NT2/D1 (cell line): ENCODE measurements around the gene CRAMP1.
A peak's percentile ranks its signal among the peaks of the same experiment; 100 is the strongest.

Experiments used
- DNase-seq: peaks from one replicate; pipeline ENCODE4 v3.0.0-alpha.2; 2011; ENCODE audit warnings: low read depth, low spot score
- H3K27me3 ChIP-seq: 2 replicates; pipeline ENCODE4 v1.6.0; 2011; ENCODE audit warnings: mild to moderate bottlenecking; ENCODE audit not compliant: insufficient read length, insufficient read depth
- H3K36me3 ChIP-seq: 2 replicates; pipeline ENCODE4 v1.6.1; 2011; ENCODE audit warnings: mild to moderate bottlenecking, low read length, mixed read lengths; ENCODE audit not compliant: insufficient read depth, insufficient read length
- H3K4me1 ChIP-seq: 2 replicates; pipeline ENCODE4 v1.5.1; 2011; ENCODE audit not compliant: insufficient read depth, insufficient read length
- H3K4me3 ChIP-seq: 2 replicates; pipeline ENCODE4 v1.5.1; 2011; ENCODE audit warnings: low read depth; ENCODE audit not compliant: insufficient read length
- H3K9ac ChIP-seq: 2 replicates; pipeline ENCODE4 v1.6.0; 2011; ENCODE audit warnings: low read depth; ENCODE audit not compliant: insufficient read length
- H3K9me3 ChIP-seq: 2 replicates; pipeline ENCODE4 v1.5.1; 2011; ENCODE audit warnings: mild to moderate bottlenecking, low read length; ENCODE audit not compliant: insufficient read depth
- SUZ12 ChIP-seq: IDR thresholded peaks from 2 replicates; pipeline ENCODE4 v1.6.1; 2011; ENCODE audit not compliant: insufficient read length, insufficient read depth; ENCODE audit errors: extremely low read depth
- YY1 ChIP-seq: IDR thresholded peaks from 2 replicates; pipeline ENCODE4 v1.6.1; 2011; ENCODE audit not compliant: insufficient read length, insufficient read depth
- ZNF274 ChIP-seq: IDR thresholded peaks from 2 replicates; pipeline ENCODE4 v1.6.1; 2011; ENCODE audit warnings: mild to moderate bottlenecking, low read depth, low read length

The CRAMP1 gene

GRCh38 chr16:1654505-1655268 is 42.5 kb downstream of the CRAMP1 start:
- no peak overlapping the region for H3K4me3 ChIP-seq
- H3K9me3 ChIP-seq, result no peaks in the 10 kb centered on the region
- H3K4me1 ChIP-seq, result no peaks in the 10 kb centered on the region
- TF ChIP-seq ZNF274 (no peak), YY1 (no peak), SUZ12 (no peak)
- no peaks in the 10 kb centered on the region for H3K27me3 ChIP-seq
- DNase-seq, result no peak
- peaks cover 81% of the 10 kb centered on the region for H3K36me3 ChIP-seq
- no peak overlapping the region for H3K9ac ChIP-seq

DNA sequence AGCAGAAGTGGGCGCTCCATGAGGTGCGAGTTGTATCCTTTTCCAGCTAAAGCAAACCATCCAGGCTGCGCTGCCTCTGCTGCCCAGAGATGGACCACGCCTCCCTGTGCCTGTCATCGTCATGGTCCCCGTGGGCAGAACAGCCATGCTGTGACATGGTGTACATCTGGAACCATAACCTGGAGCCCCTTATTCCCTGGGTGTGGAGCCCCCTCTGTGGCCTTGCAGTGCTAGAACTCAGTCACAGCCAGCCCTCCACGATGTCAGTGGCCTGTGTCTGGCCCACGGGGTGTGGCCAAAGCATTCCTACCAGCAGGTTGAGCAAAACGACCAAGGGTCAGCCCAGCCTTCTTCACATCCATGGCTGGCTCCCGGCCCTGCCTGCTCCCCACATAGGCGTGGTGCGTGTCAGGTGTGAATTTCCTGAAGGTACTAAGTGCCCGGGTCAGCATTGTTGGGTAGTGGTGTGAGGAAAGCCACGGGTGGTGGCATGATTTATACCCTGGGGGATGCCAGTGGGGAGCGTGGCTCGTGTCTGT is 43.2 kb downstream of the CRAMP1 start:
- Histone ChIP-seq H3K4me1 (no peaks in the 10 kb centered on the region), H3K9me3 (no peaks in the 10 kb centered on the region), H3K27me3 (no peaks in the 10 kb centered on the region), H3K36me3 (peaks cover 87% of the 10 kb centered on the region), H3K4me3 (no peak overlapping the region), H3K9ac (no peak overlapping the region)
- no peak for DNase-seq
- no peak for TF ChIP-seq SUZ12
- no peak for TF ChIP-seq YY1
- no peak for TF ChIP-seq ZNF274

DNA sequence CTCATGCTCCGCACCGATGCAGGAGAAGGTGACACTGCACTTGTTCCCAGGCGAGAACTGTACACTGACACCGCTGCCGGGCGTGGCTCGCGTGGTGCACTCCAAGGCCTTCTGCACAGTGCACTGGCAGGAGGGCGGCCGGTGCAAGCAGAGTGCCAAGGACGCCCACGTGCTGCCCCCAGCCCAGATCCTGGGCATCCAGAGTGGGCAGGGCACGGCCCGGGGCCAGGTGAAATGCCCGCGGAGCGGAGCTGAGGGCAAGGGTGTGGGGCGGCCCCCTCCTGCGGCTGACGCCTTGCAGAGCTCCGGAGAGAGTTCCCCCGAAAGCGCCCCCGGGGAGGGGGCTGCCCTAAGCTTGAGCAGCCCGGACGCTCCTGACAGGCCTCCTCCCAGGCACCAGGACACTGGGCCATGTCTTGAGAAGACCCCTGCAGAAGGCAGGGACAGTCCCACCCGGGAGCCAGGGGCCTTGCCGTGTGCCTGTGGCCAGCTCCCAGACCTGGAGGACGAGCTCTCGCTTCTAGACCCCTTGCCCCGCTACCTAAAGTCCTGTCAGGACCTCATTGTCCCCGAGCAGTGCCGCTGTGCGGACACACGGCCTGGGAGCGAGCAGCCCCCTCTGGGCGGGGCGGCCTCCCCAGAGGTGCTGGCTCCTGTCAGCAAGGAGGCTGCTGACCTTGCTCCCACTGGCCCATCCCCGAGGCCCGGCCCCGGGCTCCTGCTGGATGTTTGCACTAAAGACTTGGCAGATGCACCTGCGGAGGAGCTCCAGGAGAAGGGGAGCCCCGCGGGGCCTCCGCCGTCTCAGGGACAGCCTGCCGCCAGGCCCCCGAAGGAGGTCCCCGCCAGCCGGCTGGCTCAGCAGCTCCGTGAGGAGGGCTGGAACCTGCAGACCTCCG is 44.0 kb downstream of the CRAMP1 start:
- H3K4me3 ChIP-seq, result no peak overlapping the region
- no peaks in the 10 kb centered on the region for H3K4me1 ChIP-seq
- peaks cover 84% of the 10 kb centered on the region for H3K36me3 ChIP-seq
- H3K27me3 ChIP-seq, result no peaks in the 10 kb centered on the region
- no peak for DNase-seq
- H3K9me3 ChIP-seq, result no peaks in the 10 kb centered on the region
- no peak overlapping the region for H3K9ac ChIP-seq
- TF ChIP-seq ZNF274 (no peak), SUZ12 (no peak), YY1 (no peak)

GRCh38 chr16:1656808-1657617 is 44.9 kb downstream of the CRAMP1 start:
- Histone ChIP-seq H3K4me3 (no peak overlapping the region), H3K4me1 (no peaks in the 10 kb centered on the region), H3K9ac (no peak overlapping the region), H3K27me3 (no peaks in the 10 kb centered on the region), H3K9me3 (no peaks in the 10 kb centered on the region), H3K36me3 (peaks cover 82% of the 10 kb centered on the region)
- DNase-seq, result no peak
- TF ChIP-seq YY1, result no peak
- no peak for TF ChIP-seq ZNF274
- no peak for TF ChIP-seq SUZ12

- no peaks in the 10 kb centered on the region for H3K4me1 ChIP-seq
- no peaks in the 10 kb centered on the region for H3K27me3 ChIP-seq
- peak overlapping the region; percentile 24 for H3K9ac ChIP-seq
- TF ChIP-seq SUZ12 (no peak), YY1 (no peak), ZNF274 (no peak)
- H3K36me3 ChIP-seq, result peaks cover 82% of the 10 kb centered on the region
- no peaks in the 10 kb centered on the region for H3K9me3 ChIP-seq
- no peak overlapping the region for H3K4me3 ChIP-seq
- DNase-seq, result no peak
Measured at GRCh38 chr16:1657841-1658240, 45.7 kb downstream of the CRAMP1 start.

- Histone ChIP-seq H3K9ac (no peak overlapping the region), H3K4me3 (no peak overlapping the region), H3K4me1 (no peaks in the 10 kb centered on the region), H3K9me3 (no peaks in the 10 kb centered on the region), H3K36me3 (peaks cover 88% of the 10 kb centered on the region), H3K27me3 (no peaks in the 10 kb centered on the region)
- no peak for TF ChIP-seq SUZ12
- no peak for DNase-seq
Measured at GRCh38 chr16:1659031-1659430, 46.9 kb downstream of the CRAMP1 start.
